PC-9 (cell line): Measurements from ENCODE around the gene ATP11A.

Experiments used
- EZH2 ChIP-seq: fragments of 200-600 bp; sonication (generic); IDR thresholded peaks from 2 replicates; pipeline ENCODE4 v1.8.0; 2017; ENCODE audit warnings: antibody characterized with exemption, low read depth
- TF ChIP-seq, protein P1 (sequence below): fragments of 200-600 bp; sonication (generic); conservative IDR thresholded peaks from 2 replicates; pipeline ENCODE4 v1.6.1; 2017; ENCODE audit warnings: mixed run types, antibody characterized with exemption, mild to moderate bottlenecking, moderate library complexity

DNA sequence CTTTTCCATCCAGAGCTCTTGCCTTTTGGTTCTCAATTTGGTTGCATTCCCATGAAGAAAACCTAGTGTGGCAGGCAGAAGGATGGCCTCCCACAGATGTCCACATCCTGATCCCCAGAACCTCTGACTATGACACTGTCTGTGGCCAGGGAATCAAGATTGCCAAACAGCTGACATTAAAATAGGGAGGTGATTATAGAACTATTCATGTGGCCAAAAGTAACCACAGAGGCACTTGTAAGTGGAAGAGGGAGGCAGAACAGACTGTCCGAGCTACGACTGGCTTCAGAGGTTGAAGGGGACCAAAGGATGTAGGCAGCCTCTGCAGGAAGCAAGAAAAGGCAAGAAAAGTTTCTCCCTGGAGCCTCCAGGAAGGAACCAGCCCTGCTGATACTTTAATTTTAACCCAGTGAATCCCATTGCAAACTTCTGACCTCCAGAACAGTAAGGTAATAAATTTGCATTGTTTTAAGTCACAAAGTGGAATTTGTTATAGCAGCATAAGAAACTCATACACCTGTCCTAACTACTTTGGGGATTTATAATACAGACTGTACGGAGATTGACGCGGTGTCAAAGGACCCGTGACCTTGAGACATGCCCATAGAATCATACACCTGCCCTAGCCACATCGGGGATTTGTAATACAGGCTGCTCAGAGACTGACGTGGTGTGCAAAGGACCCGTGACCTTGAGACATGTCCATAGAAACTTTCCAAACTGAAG, 106.5 kb downstream of the ATP11A start:
- TF ChIP-seq, protein P1, sequence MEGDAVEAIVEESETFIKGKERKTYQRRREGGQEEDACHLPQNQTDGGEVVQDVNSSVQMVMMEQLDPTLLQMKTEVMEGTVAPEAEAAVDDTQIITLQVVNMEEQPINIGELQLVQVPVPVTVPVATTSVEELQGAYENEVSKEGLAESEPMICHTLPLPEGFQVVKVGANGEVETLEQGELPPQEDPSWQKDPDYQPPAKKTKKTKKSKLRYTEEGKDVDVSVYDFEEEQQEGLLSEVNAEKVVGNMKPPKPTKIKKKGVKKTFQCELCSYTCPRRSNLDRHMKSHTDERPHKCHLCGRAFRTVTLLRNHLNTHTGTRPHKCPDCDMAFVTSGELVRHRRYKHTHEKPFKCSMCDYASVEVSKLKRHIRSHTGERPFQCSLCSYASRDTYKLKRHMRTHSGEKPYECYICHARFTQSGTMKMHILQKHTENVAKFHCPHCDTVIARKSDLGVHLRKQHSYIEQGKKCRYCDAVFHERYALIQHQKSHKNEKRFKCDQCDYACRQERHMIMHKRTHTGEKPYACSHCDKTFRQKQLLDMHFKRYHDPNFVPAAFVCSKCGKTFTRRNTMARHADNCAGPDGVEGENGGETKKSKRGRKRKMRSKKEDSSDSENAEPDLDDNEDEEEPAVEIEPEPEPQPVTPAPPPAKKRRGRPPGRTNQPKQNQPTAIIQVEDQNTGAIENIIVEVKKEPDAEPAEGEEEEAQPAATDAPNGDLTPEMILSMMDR = no peak
- TF ChIP-seq EZH2 = no peak
